Keratinocyte (primary cell): ENCODE data around the gene CALCOCO1. TPM values are rescaled to one million over a fixed set of nuclear protein-coding genes. Genes with fewer than 3 reads are reported as not detected.

Experiments
- DNase-seq: peaks from one replicate; pipeline ENCODE4 v3.0.0-alpha.2; 2011; ENCODE audit warnings: low read depth, missing footprints, low spot score
- FAIRE-seq: peaks from 2 replicates; lab custom pipeline; 2011; peaks lifted over from hg19 to GRCh38; lab: Jason Lieb, UNC
- H2AFZ ChIP-seq: 2 replicates; pipeline ENCODE4 v1.6.0; 2012; ENCODE audit warnings: low read length, control low read depth, inconsistent platforms; ENCODE audit not compliant: control insufficient read depth
- H3K27ac ChIP-seq: 2 replicates; pipeline ENCODE4 v1.5.1; 2011; ENCODE audit warnings: low read length; ENCODE audit not compliant: control insufficient read depth, insufficient read depth
- H3K27me3 ChIP-seq: 3 replicates; pipeline ENCODE4 v1.6.0; 2011; ENCODE audit warnings: low read length; ENCODE audit not compliant: control insufficient read depth, insufficient read depth; ENCODE audit errors: extremely low read depth
- H3K36me3 ChIP-seq, 2 experiments: 2 replicates in 1 of 2; 3 replicates in 1 of 2; pipeline ENCODE4 v1.5.1; 2011; ENCODE audit warnings: low read length in 2 of 2, mild to moderate bottlenecking in 1 of 2; ENCODE audit not compliant: control insufficient read depth in 2 of 2, insufficient read depth in 2 of 2; ENCODE audit errors: extremely low read depth in 1 of 2
- H3K4me1 ChIP-seq: 3 replicates; pipeline ENCODE4 v1.5.1; 2011; ENCODE audit warnings: low read length; ENCODE audit not compliant: control insufficient read depth, insufficient read depth; ENCODE audit errors: extremely low read depth
- H3K4me2 ChIP-seq: 3 replicates; pipeline ENCODE4 v1.6.0; 2011; ENCODE audit warnings: low read depth, low read length; ENCODE audit not compliant: control insufficient read depth, insufficient read depth; ENCODE audit errors: extremely low read depth
- H3K4me3 ChIP-seq, 3 experiments: fragments of 200-600 bp in 1 of 3; sonication (generic) in 1 of 3; 2 replicates in 2 of 3; 3 replicates in 1 of 3; pipeline ENCODE4 v1.5.1; 2011 to 2016; ENCODE audit warnings: low read length in 3 of 3, mild to moderate bottlenecking in 3 of 3, control low read depth in 2 of 3, inconsistent platforms in 1 of 3, low read depth in 1 of 3, mixed read lengths in 1 of 3, mixed run types in 1 of 3, moderate library complexity in 1 of 3; ENCODE audit not compliant: control insufficient read depth in 2 of 3, insufficient read depth in 2 of 3; ENCODE audit errors: extremely low read depth in 1 of 3
- H3K79me2 ChIP-seq: 2 replicates; pipeline ENCODE4 v1.6.0; 2012; ENCODE audit warnings: low read length; ENCODE audit not compliant: control insufficient read depth, insufficient read depth
- H3K9ac ChIP-seq: 3 replicates; pipeline ENCODE4 v1.6.0; 2011; ENCODE audit warnings: low read length; ENCODE audit not compliant: control insufficient read depth, insufficient read depth; ENCODE audit errors: extremely low read depth
- H3K9me1 ChIP-seq: 3 replicates; pipeline ENCODE4 v1.6.0; 2011; ENCODE audit warnings: low read length; ENCODE audit not compliant: control insufficient read depth, insufficient read depth; ENCODE audit errors: extremely low read depth
- H3K9me3 ChIP-seq: 2 replicates; pipeline ENCODE4 v1.5.1; 2012; ENCODE audit warnings: low read depth, low read length; ENCODE audit not compliant: control insufficient read depth
- H4K20me1 ChIP-seq: 3 replicates; pipeline ENCODE4 v1.6.0; 2011; ENCODE audit warnings: low read length; ENCODE audit not compliant: control insufficient read depth, insufficient read depth; ENCODE audit errors: extremely low read depth
- CTCF ChIP-seq, 3 experiments: IDR thresholded peaks in 1 of 3; conservative IDR thresholded peaks in 1 of 3; optimal IDR thresholded peaks in 1 of 3; 2 replicates in 2 of 3; 3 replicates in 1 of 3; pipeline versions ENCODE3 to v1.5.1; 2011; ENCODE audit warnings: low read length in 3 of 3, mild to moderate bottlenecking in 3 of 3, moderate library complexity in 2 of 3, control low read depth in 1 of 3, inconsistent platforms in 1 of 3; ENCODE audit not compliant: insufficient read depth in 2 of 3; ENCODE audit errors: extremely low read depth in 1 of 3
- EZH2 ChIP-seq: IDR thresholded peaks from one replicate; pipeline ENCODE4 v1.6.1; 2012; ENCODE audit warnings: inconsistent platforms, mild to moderate bottlenecking, low read length, moderate library complexity
- dilution Hi-C: fragments of 300-500 bp; cut with MboI; formaldehyde crosslinking; loops from one replicate; pipeline ENCODE4 v1.7.0; 2020; ENCODE audit warnings: low sequenced_read_pairs; ENCODE audit not compliant: extremely low pct_ligation_motif_present
- polyA plus RNA-seq, 5 experiments: library from polyadenylated mRNA; depleted of rRNA in 3 of 5; stranded (reverse) in 3 of 5; stranded (forward) in 1 of 5; unstranded in 1 of 5; fragments of >200 nt; gene quantifications; 1 replicate in 1 of 5; 2 replicates in 3 of 5; 3 replicates in 1 of 5; pipeline versions ENCODE4 v1.2.1 to v1.2.3, GENCODE V29; 2011 to 2012; ENCODE audit warnings: missing spikeins in 2 of 5, low read depth in 1 of 5, low replicate concordance in 1 of 5

Gene CALCOCO1
- polyA plus RNA-seq, 1 donor (not counting 4 experiments of a cell fraction or from before 2014, with no cell fraction given), result 67.3 TPM

GRCh38 chr12:53712059-53712643 is 15.1 kb downstream of the CALCOCO1 start:
- H3K9me3 ChIP-seq, result no peaks in the 10 kb centered on the region
- TF ChIP-seq CTCF (optimal IDR thresholded peaks at IDR 0.05 in 1 of 3, IDR thresholded peaks at IDR 0.05 in 1 of 3, conservative IDR thresholded peaks at IDR 0.05 in 1 of 3; ENCODE audit: extremely low read depth in 1 of 3, insufficient read depth in 2 of 3, low read length in 3 of 3), result no peak
- TF ChIP-seq EZH2, result no peak

GRCh38 chr12:53710091-53710490 is 17.2 kb downstream of the CALCOCO1 start:
- no peaks in the 10 kb centered on the region for H3K79me2 ChIP-seq
- peaks cover 20% of the 10 kb centered on the region for H3K27me3 ChIP-seq
- peaks cover 1 to 16% of the 10 kb centered on the region in 2 experiments for H3K36me3 ChIP-seq
- no peak for TF ChIP-seq CTCF (optimal IDR thresholded peaks at IDR 0.05 in 1 of 3, IDR thresholded peaks at IDR 0.05 in 1 of 3, conservative IDR thresholded peaks at IDR 0.05 in 1 of 3; ENCODE audit: extremely low read depth in 1 of 3, insufficient read depth in 2 of 3, low read length in 3 of 3)
- TF ChIP-seq EZH2, result no peak
- dilution Hi-C loops, result no loop called here
- FAIRE-seq (no peak), DNase-seq (no peak)
- H3K27ac ChIP-seq, result no peak overlapping the region
- H4K20me1 ChIP-seq, result no peaks in the 10 kb centered on the region
- H3K4me1 ChIP-seq, result no peaks in the 10 kb centered on the region
- no peaks in the 10 kb centered on the region for H3K9me1 ChIP-seq
- H3K9me3 ChIP-seq, result no peaks in the 10 kb centered on the region
- no peak overlapping the region for H3K4me3 ChIP-seq
- no peak overlapping the region for H3K9ac ChIP-seq
- H2AFZ ChIP-seq, result no peak overlapping the region
- H3K4me2 ChIP-seq, result no peak overlapping the region

More at GRCh38 chr12:53712059-53712643, 15.1 kb downstream of the CALCOCO1 start:
- H3K9me1 ChIP-seq, result no peaks in the 10 kb centered on the region
- DNase-seq (no peak), FAIRE-seq (no peak)
- H4K20me1 ChIP-seq, result no peaks in the 10 kb centered on the region
- no peak overlapping the region for H3K4me3 ChIP-seq
- H3K27me3 ChIP-seq, result peaks cover 20% of the 10 kb centered on the region
- H3K36me3 ChIP-seq, result peaks cover 6 to 24% of the 10 kb centered on the region in 2 experiments
- dilution Hi-C loops, result no loop called here
- no peaks in the 10 kb centered on the region for H3K79me2 ChIP-seq
- no peak overlapping the region for H2AFZ ChIP-seq
- no peak overlapping the region for H3K9ac ChIP-seq
- no peaks in the 10 kb centered on the region for H3K4me1 ChIP-seq
- no peak overlapping the region for H3K27ac ChIP-seq
- H3K4me2 ChIP-seq, result no peak overlapping the region
